Ishikawa (cell line): ENCODE data around the gene GANAB.

Experiments
- CEBPB ChIP-seq: IDR thresholded peaks from 2 replicates; pipeline ENCODE4 v1.6.1; 2012
- CREB1 ChIP-seq: IDR thresholded peaks from 2 replicates; pipeline ENCODE4 v1.6.1; 2012; ENCODE audit warnings: low read depth
- EGR1 ChIP-seq: IDR thresholded peaks from 2 replicates; pipeline ENCODE4 v1.6.1; 2012
- EP300 ChIP-seq: IDR thresholded peaks from 2 replicates; pipeline ENCODE4 v1.6.1; 2012; ENCODE audit warnings: borderline replicate concordance
- FOXM1 ChIP-seq: IDR thresholded peaks from 2 replicates; pipeline ENCODE4 v1.6.1; 2012; ENCODE audit warnings: low read depth, borderline replicate concordance
- NFIC ChIP-seq: IDR thresholded peaks from 2 replicates; pipeline ENCODE4 v1.6.1; 2012
- RAD21 ChIP-seq: IDR thresholded peaks from 2 replicates; pipeline ENCODE4 v1.6.1; 2012; ENCODE audit warnings: low read depth
- TAF1 ChIP-seq: IDR thresholded peaks from 2 replicates; pipeline ENCODE4 v1.6.1; 2012; ENCODE audit warnings: low read depth, mild to moderate bottlenecking
- TCF12 ChIP-seq: IDR thresholded peaks from 2 replicates; pipeline ENCODE4 v1.6.1; 2012; ENCODE audit warnings: low read depth
- TEAD4 ChIP-seq: IDR thresholded peaks from 2 replicates; pipeline ENCODE4 v1.6.1; 2012
- YY1 ChIP-seq: IDR thresholded peaks from 2 replicates; pipeline ENCODE4 v1.6.1; 2012; ENCODE audit warnings: low read depth
- ZBTB7A ChIP-seq: IDR thresholded peaks from 2 replicates; pipeline ENCODE4 v1.6.1; 2012; ENCODE audit warnings: low read depth
- TF ChIP-seq, protein P1 (sequence below): IDR thresholded peaks from 2 replicates; pipeline ENCODE4 v1.6.1; 2012
- TF ChIP-seq, protein P2 (sequence below): IDR thresholded peaks from 2 replicates; pipeline ENCODE4 v1.6.1; 2012; ENCODE audit warnings: low read depth, mild to moderate bottlenecking
- TF ChIP-seq, protein P3 (sequence below): IDR thresholded peaks from 2 replicates; pipeline ENCODE4 v1.6.1; 2012

Gene GANAB

DNA sequence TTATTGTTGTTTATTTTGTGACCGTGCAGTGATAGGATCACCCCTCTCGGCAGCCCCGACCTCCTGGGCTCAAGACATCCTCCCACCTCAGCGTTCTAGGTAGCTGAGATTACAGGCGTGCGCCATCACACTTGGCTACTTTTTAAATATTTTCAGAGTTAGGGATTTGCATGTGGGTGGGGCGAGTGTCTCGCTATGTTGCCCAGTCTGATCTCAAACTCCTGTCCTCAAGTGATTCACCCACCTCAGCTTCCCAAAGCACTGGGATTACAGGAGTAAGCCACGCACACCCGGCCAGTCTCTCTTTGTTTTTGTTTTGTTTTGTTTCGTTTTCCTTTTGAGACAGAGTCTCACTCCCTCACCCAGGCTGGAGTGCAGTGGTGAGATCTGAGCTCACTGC is 7.9 kb upstream of the GANAB start:
- no peak for TF ChIP-seq RAD21
- no peak for TF ChIP-seq FOXM1
- TF ChIP-seq TCF12: no peak
- TF ChIP-seq TAF1: no peak

DNA sequence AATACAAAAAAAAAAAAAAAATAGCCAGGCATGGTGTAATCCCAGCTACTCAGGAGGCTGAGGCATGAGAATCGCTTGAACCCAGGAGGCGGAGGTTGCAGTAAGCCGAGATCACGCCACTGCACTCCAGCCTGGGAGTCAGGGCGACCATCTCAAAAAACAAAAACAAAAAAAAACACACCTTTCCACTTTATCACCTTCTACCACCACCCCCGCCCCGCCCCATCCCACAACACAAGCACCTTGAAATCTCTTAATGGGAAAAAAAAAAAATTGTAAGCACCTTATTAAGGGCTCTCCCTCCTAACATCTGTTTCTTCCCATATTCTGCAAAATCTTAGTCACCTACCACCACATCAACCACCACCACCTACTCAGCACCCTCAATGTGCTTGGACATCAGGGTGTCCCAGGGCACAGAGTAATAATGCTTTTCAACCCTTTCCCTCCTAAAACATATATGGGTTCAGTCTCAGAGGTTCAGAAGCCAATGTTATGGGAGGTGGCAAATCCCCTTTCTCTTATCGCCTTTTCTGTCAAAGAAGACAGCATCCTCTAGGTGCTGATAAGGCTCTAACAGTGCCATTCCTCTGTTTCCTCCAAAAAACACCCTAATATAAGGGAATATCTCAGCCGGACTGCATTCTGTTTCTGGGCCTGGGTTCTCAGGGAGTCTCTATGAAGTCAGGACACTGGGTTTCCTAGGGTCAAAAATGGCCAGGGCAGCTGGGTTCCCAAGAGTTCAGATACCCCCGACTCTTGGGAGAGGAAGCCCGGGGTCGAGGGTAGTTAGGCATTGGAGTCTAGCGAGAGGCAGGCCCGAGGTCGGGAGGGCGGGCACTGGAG is 6.0 kb upstream of the GANAB start:
- TF ChIP-seq TCF12 (no peak), EGR1 (no peak), EP300 (no peak), ZBTB7A (no peak), CEBPB (no peak), NFIC (no peak), TEAD4 (no peak)

DNA sequence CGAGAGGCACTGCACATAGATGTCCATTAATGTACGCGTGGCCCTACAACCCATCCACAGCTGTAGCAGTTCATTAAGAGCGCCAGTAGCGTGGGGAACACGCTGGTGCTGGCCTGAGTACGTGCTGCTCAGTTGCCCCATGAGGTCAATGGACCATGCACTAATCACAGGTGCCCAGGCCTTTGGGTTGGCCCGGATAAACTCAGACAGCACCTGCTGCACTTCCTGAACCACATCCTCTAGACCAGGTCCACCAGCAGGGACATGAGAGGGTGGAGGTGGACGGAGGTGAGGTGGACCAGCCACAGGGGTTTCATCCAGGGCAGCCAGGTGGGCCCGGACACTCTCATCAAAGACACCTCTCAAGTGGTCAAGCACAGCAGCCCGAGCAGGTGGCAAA is 3.1 kb upstream of the GANAB start:
- no peak for TF ChIP-seq EP300

DNA sequence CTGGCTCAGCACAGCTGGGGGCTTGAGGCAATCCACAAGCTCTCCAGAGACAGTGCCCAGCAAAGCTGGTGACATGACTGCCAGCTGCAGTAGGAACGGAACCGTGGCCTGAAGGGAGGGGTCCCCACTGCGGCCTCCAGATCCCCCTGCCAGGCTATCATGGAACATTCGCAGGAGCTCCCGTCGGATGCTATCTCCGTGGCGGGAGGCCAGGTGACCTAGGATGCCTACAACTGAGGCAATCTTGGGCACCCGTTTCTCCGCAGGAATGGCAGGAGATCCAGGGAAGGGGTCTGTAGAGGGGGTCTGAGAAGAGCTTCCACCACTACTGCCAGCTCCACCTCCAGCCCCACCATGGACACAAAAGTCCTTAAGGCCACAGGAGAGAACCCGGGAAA is 2.6 kb upstream of the GANAB start:
- TF ChIP-seq RAD21 (no peak), NFIC (no peak), EP300 (no peak), TAF1 (no peak), EGR1 (no peak), FOXM1 (no peak), TCF12 (no peak), CEBPB (no peak), YY1 (no peak), CREB1 (no peak)
- TF ChIP-seq, protein P1, sequence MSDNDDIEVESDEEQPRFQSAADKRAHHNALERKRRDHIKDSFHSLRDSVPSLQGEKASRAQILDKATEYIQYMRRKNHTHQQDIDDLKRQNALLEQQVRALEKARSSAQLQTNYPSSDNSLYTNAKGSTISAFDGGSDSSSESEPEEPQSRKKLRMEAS: no peak

DNA sequence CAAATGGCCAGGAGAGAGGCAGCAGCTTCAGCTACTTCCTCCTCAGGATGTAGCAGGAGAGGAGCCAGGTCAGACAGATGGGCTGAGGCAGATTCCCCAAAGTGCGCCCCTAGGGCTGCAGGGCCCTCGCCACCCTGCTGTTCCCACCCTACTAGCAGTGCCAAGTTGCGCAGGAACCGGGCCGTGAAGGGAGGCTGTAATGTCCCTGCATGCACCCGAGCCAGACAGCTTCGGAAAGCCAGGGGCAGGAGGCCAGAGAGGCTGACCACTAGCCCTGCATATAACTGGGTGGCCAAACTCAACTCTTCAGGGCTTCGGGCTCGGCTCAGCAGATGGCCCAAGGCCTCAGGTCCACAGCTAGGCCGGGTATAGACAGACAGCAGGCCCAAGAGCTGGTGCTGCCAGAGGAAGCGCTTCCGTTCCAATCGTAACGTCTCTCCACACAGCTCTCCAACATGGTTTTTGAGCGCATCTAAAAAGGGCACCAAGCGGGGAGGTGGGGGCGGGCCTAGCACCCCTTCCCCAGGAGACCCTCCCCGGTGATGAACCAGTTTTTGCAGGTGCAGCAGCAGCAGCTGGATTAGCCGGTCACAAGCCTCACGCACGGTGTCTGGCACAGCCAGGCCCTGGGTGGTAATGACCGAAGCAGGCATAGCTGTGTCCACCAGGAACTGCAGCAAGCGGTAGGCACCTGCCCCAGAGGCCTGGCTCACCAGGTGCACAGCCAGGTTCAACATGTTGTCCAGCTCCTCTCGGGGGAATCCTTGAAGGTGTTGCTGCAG is 2.0 kb upstream of the GANAB start:
- TF ChIP-seq EGR1: no peak
- TF ChIP-seq CEBPB: no peak
- TF ChIP-seq CREB1: no peak
- TF ChIP-seq RAD21: no peak
- TF ChIP-seq TCF12: no peak
- no peak for TF ChIP-seq ZBTB7A
- TF ChIP-seq, protein P1: no peak
- no peak for TF ChIP-seq TEAD4
- TF ChIP-seq, protein P2, sequence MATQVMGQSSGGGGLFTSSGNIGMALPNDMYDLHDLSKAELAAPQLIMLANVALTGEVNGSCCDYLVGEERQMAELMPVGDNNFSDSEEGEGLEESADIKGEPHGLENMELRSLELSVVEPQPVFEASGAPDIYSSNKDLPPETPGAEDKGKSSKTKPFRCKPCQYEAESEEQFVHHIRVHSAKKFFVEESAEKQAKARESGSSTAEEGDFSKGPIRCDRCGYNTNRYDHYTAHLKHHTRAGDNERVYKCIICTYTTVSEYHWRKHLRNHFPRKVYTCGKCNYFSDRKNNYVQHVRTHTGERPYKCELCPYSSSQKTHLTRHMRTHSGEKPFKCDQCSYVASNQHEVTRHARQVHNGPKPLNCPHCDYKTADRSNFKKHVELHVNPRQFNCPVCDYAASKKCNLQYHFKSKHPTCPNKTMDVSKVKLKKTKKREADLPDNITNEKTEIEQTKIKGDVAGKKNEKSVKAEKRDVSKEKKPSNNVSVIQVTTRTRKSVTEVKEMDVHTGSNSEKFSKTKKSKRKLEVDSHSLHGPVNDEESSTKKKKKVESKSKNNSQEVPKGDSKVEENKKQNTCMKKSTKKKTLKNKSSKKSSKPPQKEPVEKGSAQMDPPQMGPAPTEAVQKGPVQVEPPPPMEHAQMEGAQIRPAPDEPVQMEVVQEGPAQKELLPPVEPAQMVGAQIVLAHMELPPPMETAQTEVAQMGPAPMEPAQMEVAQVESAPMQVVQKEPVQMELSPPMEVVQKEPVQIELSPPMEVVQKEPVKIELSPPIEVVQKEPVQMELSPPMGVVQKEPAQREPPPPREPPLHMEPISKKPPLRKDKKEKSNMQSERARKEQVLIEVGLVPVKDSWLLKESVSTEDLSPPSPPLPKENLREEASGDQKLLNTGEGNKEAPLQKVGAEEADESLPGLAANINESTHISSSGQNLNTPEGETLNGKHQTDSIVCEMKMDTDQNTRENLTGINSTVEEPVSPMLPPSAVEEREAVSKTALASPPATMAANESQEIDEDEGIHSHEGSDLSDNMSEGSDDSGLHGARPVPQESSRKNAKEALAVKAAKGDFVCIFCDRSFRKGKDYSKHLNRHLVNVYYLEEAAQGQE: no peak
- TF ChIP-seq TAF1: no peak

DNA sequence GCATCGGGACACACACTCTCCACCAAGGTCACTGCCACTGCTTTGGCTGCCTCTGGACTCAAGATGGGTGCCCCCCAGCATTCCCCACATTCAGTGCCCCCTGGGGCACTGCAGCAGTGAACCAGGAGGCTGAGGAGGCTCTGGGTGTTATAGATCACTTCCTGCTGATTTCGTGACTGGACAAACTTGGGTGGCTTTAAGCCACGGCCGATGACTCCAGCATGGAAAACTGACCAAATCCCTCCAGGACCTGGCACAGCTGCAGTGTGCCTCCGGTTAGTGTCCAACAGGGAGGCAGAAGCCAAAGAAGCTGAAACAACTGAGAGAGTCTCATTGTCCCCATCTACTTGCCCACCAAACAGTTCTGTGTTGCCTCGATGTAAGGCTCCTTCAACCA is 1.2 kb upstream of the GANAB start:
- TF ChIP-seq RAD21 (no peak), CREB1 (no peak), NFIC (no peak), FOXM1 (no peak), CEBPB (no peak), TAF1 (no peak)
- TF ChIP-seq, protein P3, sequence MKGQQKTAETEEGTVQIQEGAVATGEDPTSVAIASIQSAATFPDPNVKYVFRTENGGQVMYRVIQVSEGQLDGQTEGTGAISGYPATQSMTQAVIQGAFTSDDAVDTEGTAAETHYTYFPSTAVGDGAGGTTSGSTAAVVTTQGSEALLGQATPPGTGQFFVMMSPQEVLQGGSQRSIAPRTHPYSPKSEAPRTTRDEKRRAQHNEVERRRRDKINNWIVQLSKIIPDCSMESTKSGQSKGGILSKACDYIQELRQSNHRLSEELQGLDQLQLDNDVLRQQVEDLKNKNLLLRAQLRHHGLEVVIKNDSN: no peak
- TF ChIP-seq, protein P1: no peak

DNA sequence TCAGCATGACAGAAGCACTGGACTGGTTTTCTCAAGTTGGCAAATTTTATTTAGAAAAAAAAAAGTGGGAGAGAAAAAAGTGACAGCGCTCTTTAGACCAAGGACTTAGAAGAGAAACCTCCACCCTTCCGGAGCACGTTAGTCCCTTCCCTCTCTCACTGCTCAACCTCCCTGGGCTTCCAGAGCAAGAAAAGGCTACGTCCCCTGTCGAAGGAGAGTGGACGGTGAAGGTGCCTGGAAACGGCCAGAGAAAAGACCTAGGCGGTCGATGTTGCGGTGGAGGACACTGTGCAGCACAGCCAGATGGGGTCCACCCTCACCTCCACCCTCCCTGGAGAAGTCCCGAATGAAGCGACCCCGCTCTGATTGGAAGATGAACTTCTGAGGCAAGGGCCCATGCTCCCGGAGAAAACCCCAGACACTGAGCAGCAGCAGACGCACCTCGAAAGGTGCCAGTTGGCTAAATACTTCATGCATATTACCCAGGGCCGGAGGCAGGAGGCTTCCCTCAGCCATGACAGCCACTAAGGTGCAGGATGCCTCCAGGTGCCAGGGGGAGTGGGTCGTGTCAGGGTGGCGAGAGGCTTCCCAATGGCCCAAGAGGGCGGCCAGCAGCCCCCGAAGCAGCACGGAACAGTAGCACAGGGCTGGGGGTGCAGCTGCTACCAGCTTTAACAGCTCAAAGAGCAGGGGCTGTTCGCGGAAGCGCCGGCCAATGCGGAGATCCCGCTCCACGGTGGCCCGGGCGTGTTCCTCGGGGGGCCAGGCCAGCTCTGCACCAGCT is 604 bp upstream of the GANAB start:
- no peak for TF ChIP-seq EP300
- TF ChIP-seq, protein P1: 0 out of 2 replicates have a peak, but pooled peaks have one; percentile 6

DNA sequence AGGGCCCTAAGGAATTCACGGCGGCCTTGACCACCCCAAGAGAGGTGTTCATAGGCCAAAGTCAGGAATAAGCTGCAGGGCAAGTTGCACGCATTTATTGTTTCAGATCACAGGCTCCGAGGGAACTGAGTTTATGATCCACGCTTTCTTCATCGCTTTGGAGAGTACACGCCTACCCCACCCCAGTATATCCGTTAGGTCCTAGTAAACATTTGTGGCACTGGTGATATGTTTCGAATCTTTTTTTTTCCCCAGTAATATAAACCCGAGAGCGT is 805 bp downstream of the GANAB start:
- TF ChIP-seq, protein P3: no peak
- TF ChIP-seq FOXM1: no peak
